Endothelial cell of umbilical vein (primary cell): Measurements from ENCODE around the gene CCR4. TPM values are rescaled to one million over a fixed set of nuclear protein-coding genes. Genes with fewer than 3 reads are reported as not detected.

Experiments
- BruUV-seq: library from RNA; stranded (reverse); fragments of 400-500 nt; replicated peaks from 2 replicates; lab custom pipeline; 2021; lab: Mats Ljungman, UMichigan
- CTCF ChIA-PET: fragments of 300-600, 350-600 bp; sonication (Branson Sonifier 250); formaldehyde crosslinking; loops from one replicate; lab custom pipeline; 2021; ENCODE audit warnings: antibody characterized with exemption, inconsistent platforms; lab: Charles Lee
- POLR2A ChIA-PET: fragments of 300-600, 350-600 bp; sonication (Branson Sonifier 250); formaldehyde crosslinking; loops from one replicate; lab custom pipeline; 2021; ENCODE audit warnings: antibody characterized with exemption, inconsistent platforms; lab: Charles Lee
- DNase-seq: peaks from one replicate; pipeline ENCODE4 v3.0.0-alpha.2; 2011; ENCODE audit warnings: low read depth, low spot score
- FAIRE-seq: peaks from 2 replicates; lab custom pipeline; 2011; peaks lifted over from hg19 to GRCh38; lab: Jason Lieb, UNC
- H2AFZ ChIP-seq: 2 replicates; pipeline ENCODE4 v1.6.0; 2012; ENCODE audit warnings: low read depth, low read length, control low read depth, inconsistent platforms
- H3K27ac ChIP-seq: 2 replicates; pipeline ENCODE4 v1.5.1; 2011; ENCODE audit warnings: low read depth, mild to moderate bottlenecking, control low read depth, low read length, moderate library complexity; ENCODE audit not compliant: insufficient read depth
- H3K27me3 ChIP-seq, 2 experiments: 2 replicates each; pipeline versions ENCODE4 v1.6.0 to v1.6.1; 2011; ENCODE audit warnings: low read length in 2 of 2, mixed read lengths in 1 of 2; ENCODE audit not compliant: control insufficient read depth in 2 of 2, insufficient read depth in 2 of 2
- H3K36me3 ChIP-seq, 2 experiments: 2 replicates in 1 of 2; 3 replicates in 1 of 2; pipeline ENCODE4 v1.5.1; 2011; ENCODE audit warnings: low read length in 2 of 2, mild to moderate bottlenecking in 1 of 2, moderate library complexity in 1 of 2; ENCODE audit not compliant: control insufficient read depth in 2 of 2, insufficient read depth in 2 of 2; ENCODE audit errors: extremely low read depth in 1 of 2
- H3K4me1 ChIP-seq: 3 replicates; pipeline ENCODE4 v1.5.1; 2011; ENCODE audit warnings: mild to moderate bottlenecking, low read length; ENCODE audit not compliant: control insufficient read depth, insufficient read depth; ENCODE audit errors: extremely low read depth
- H3K4me2 ChIP-seq: 2 replicates; pipeline ENCODE4 v1.6.1; 2011; ENCODE audit warnings: low read length, control low read depth, mixed read lengths; ENCODE audit not compliant: insufficient read depth
- H3K4me3 ChIP-seq, 3 experiments: fragments of 200-600 bp in 1 of 3; sonication (generic), shearing (Covaris generic) in 1 of 3; replicated peaks in 1 of 3; 2 replicates each; pipeline ENCODE4 v1.5.1; 2011 to 2016; ENCODE audit warnings: control low read depth in 3 of 3, low read length in 3 of 3, mild to moderate bottlenecking in 2 of 3, inconsistent platforms in 1 of 3, low read depth in 1 of 3, moderate library complexity in 1 of 3; ENCODE audit not compliant: insufficient read depth in 1 of 3
- H3K79me2 ChIP-seq: 2 replicates; pipeline ENCODE4 v1.6.0; 2012; ENCODE audit warnings: low read length, inconsistent platforms; ENCODE audit not compliant: control insufficient read depth, insufficient read depth
- H3K9ac ChIP-seq: replicated peaks from 2 replicates; pipeline ENCODE3; 2011; ENCODE audit warnings: low read length, control low read depth; ENCODE audit not compliant: insufficient read depth; ENCODE audit errors: extremely low read depth
- H3K9me1 ChIP-seq: replicated peaks from 3 replicates; pipeline ENCODE4 v1.6.0; 2011; ENCODE audit warnings: mild to moderate bottlenecking, low read length; ENCODE audit not compliant: control insufficient read depth, insufficient read depth; ENCODE audit errors: extremely low read depth
- H3K9me3 ChIP-seq: replicated peaks from 2 replicates; pipeline ENCODE4 v1.5.1; 2012; ENCODE audit warnings: low read length, inconsistent platforms; ENCODE audit not compliant: control insufficient read depth, insufficient read depth
- H4K20me1 ChIP-seq: replicated peaks from 2 replicates; pipeline ENCODE3; 2011; ENCODE audit warnings: mild to moderate bottlenecking, low read length; ENCODE audit not compliant: control insufficient read depth, insufficient read depth; ENCODE audit errors: extremely low read depth
- CTCF ChIP-seq, 2 donors: IDR thresholded peaks; 1 replicate in 1 of 2; 2 replicates in 1 of 2; pipeline ENCODE4 v1.5.1; 2011; ENCODE audit warnings: low read length in 2 of 2, mild to moderate bottlenecking in 2 of 2, moderate library complexity in 2 of 2, control low read depth in 1 of 2, inconsistent platforms in 1 of 2, low read depth in 1 of 2; ENCODE audit not compliant: insufficient read depth in 1 of 2; ENCODE audit errors: extremely low read depth in 1 of 2
- EZH2 ChIP-seq: IDR thresholded peaks from 2 replicates; pipeline ENCODE4 v1.6.1; 2012; ENCODE audit warnings: borderline replicate concordance, low read depth, mild to moderate bottlenecking, moderate library complexity, low read length, inconsistent platforms; ENCODE audit not compliant: severe bottlenecking
- FOS ChIP-seq: IDR thresholded peaks from 2 replicates; pipeline ENCODE4 v1.6.1; 2011; ENCODE audit warnings: mild to moderate bottlenecking, low read length, moderate library complexity, borderline replicate concordance; ENCODE audit not compliant: insufficient read depth
- GATA2 ChIP-seq: IDR thresholded peaks from 2 replicates; pipeline ENCODE4 v1.7.0; 2011; ENCODE audit warnings: low read depth, mild to moderate bottlenecking, moderate library complexity, mixed read lengths, low read length; ENCODE audit not compliant: insufficient read length, insufficient read depth
- JUN ChIP-seq: IDR thresholded peaks from 2 replicates; pipeline ENCODE4 v1.6.1; 2011; ENCODE audit warnings: borderline replicate concordance, low read depth; ENCODE audit not compliant: insufficient read length, insufficient read depth
- MAX ChIP-seq: IDR thresholded peaks from 2 replicates; pipeline ENCODE4 v1.6.1; 2011; ENCODE audit not compliant: insufficient read depth, insufficient read length
- MYC ChIP-seq: IDR thresholded peaks from one replicate; pipeline ENCODE4 v1.6.1; 2011; ENCODE audit warnings: mild to moderate bottlenecking, low read depth, low read length
- POLR2A ChIP-seq: IDR thresholded peaks from 2 replicates; pipeline ENCODE4 v1.6.1; 2012; ENCODE audit warnings: low read depth, mild to moderate bottlenecking, control low read depth, low read length
- POLR2AphosphoS5 ChIP-seq: IDR thresholded peaks from 2 replicates; pipeline ENCODE4 v1.6.1; 2012; ENCODE audit warnings: low read depth, mild to moderate bottlenecking, control low read depth, low read length, moderate library complexity; ENCODE audit not compliant: insufficient read depth
- dilution Hi-C: fragments of 300-500 bp; cut with MboI; formaldehyde crosslinking; loops from one replicate; pipeline ENCODE4 v1.15.0; 2019; ENCODE audit warnings: low sequenced_read_pairs; ENCODE audit not compliant: extremely low pct_ligation_motif_present
- intact Hi-C: fragments of 100-400 bp; cut with micrococcal nuclease; formaldehyde crosslinking; loops from one replicate; pipeline ENCODE4 v1.10.0; 2022
- polyA plus RNA-seq, 4 experiments: library from polyadenylated mRNA; depleted of rRNA in 3 of 4; stranded (reverse) in 3 of 4; unstranded in 1 of 4; fragments of >200 nt; gene quantifications; 2 replicates each; pipeline versions ENCODE4 v1.2.1 to v1.2.3, GENCODE V29; 2011 to 2012; ENCODE audit warnings: missing spikeins in 1 of 4
- total RNA-seq: library from RNA; stranded (reverse); gene quantifications from 2 replicates; pipeline ENCODE4 v1.2.3, GENCODE V29; 2021

The CCR4 gene
- total and polyA plus RNA-seq, 2 donors (not counting 3 experiments of a cell fraction or from before 2014, with no cell fraction given): not detected

- H3K9ac ChIP-seq: no peak overlapping the region
- FAIRE-seq: no peak
- ChIA-PET POLR2A (no interaction called here), CTCF (interaction anchor here (1.0 kb wide), 1 partner anchor 16 kb away, joined by 4 read pairs; no protein-coding TSS in a partner anchor)
- no peaks in the 10 kb centered on the region for H4K20me1 ChIP-seq
- no peak overlapping the region for H3K4me2 ChIP-seq
- H3K27me3 ChIP-seq: no peaks in the 10 kb centered on the region
- H3K4me3 ChIP-seq: no peak overlapping the region
- intact Hi-C loops: no loop called here
- no peaks in the 10 kb centered on the region for H3K9me3 ChIP-seq
- no peaks in the 10 kb centered on the region for H3K79me2 ChIP-seq
- no peak for DNase-seq
- H2AFZ ChIP-seq: no peak overlapping the region
- no peak overlapping the region for H3K27ac ChIP-seq
- TF ChIP-seq POLR2AphosphoS5 (no peak), JUN (no peak), MYC (no peak), FOS (no peak), MAX (no peak), GATA2 (no peak), POLR2A (no peak), EZH2 (no peak), CTCF (IDR thresholded peaks at IDR 0.05; ENCODE audit: extremely low read depth in 1 of 2, insufficient read depth in 1 of 2, low read depth in 1 of 2, low read length in 2 of 2) (no peak)
- BruUV-seq: no TSS peak
- dilution Hi-C loops: no loop called here
- H3K4me1 ChIP-seq: no peaks in the 10 kb centered on the region
- no peaks in the 10 kb centered on the region for H3K9me1 ChIP-seq
- no peaks in the 10 kb centered on the region for H3K36me3 ChIP-seq
Measured at GRCh38 chr3:32909999-32910398, 41.4 kb upstream of the CCR4 start.
